SK-N-SH (cell line): Measurements from ENCODE around the gene GAS7. TPM values are rescaled to one million over a fixed set of nuclear protein-coding genes. Genes with fewer than 3 reads are reported as not detected.

Experiments used
- CTCF ChIA-PET: fragments of 300-600, 350-600 bp; formaldehyde crosslinking; extraction: SDS; loops from one replicate; lab custom pipeline; 2021; lab: Yijun Ruan, JAX
- POLR2A ChIA-PET: fragments of 350-600 bp; sonication (Branson Sonifier 250); formaldehyde crosslinking; extraction: SDS; loops from one replicate; lab custom pipeline; 2020; ENCODE audit warnings: antibody characterized with exemption, inconsistent platforms; lab: Yijun Ruan, JAX
- DNase-seq: peaks from one replicate; pipeline ENCODE4 v3.0.0; 2012
- H2AFZ ChIP-seq: fragments of 200-600 bp; sonication (generic); 2 replicates; pipeline ENCODE4 v1.8.1; 2016; ENCODE audit warnings: antibody characterized with exemption, mild to moderate bottlenecking, low read depth
- H3F3A ChIP-seq: fragments of 200-600 bp; sonication (generic); replicated peaks from 2 replicates; pipeline ENCODE3; 2016; ENCODE audit warnings: antibody characterized with exemption, mild to moderate bottlenecking; ENCODE audit not compliant: insufficient read depth
- H3K27ac ChIP-seq, 2 experiments: fragments of 200-500 bp in 1 of 2; fragments of 200-600 bp in 1 of 2; sonication (Bioruptor generic) in 1 of 2; sonication (generic), shearing (Covaris generic) in 1 of 2; 2 replicates each; pipeline versions ENCODE4 v1.5.1 to v1.6.1; 2014 to 2016; ENCODE audit warnings: low read depth in 2 of 2, inconsistent platforms in 1 of 2, low read length in 1 of 2, mild to moderate bottlenecking in 1 of 2, mixed read lengths in 1 of 2
- H3K27me3 ChIP-seq: fragments of 200-600 bp; sonication (generic), shearing (Covaris generic); 2 replicates; pipeline ENCODE4 v1.6.1; 2016; ENCODE audit warnings: mixed run types; ENCODE audit not compliant: insufficient read depth
- H3K36me3 ChIP-seq, 2 experiments: fragments of 200-500 bp in 1 of 2; fragments of 200-600 bp in 1 of 2; sonication (Bioruptor generic) in 1 of 2; sonication (generic) in 1 of 2; replicated peaks in 1 of 2; 2 replicates each; pipeline versions ENCODE3 to v1.5.1; 2014 to 2016; ENCODE audit warnings: low read length in 1 of 2, mild to moderate bottlenecking in 1 of 2; ENCODE audit not compliant: insufficient read depth in 2 of 2, control insufficient read depth in 1 of 2
- H3K4me1 ChIP-seq, 2 experiments: fragments of 200-500 bp in 1 of 2; fragments of 200-600 bp in 1 of 2; sonication (Bioruptor generic) in 1 of 2; sonication (generic), shearing (Covaris generic) in 1 of 2; 2 replicates each; pipeline versions ENCODE4 v1.5.1 to v1.6.1; 2014 to 2016; ENCODE audit warnings: low read depth in 1 of 2, low read length in 1 of 2, mixed run types in 1 of 2; ENCODE audit not compliant: insufficient read depth in 2 of 2, control insufficient read depth in 1 of 2
- H3K4me2 ChIP-seq: fragments of 200-600 bp; sonication (generic), shearing (Covaris generic); 2 replicates; pipeline ENCODE4 v1.6.1; 2017; ENCODE audit warnings: mixed run types
- H3K4me3 ChIP-seq, 2 experiments: fragments of 200-500 bp in 1 of 2; fragments of 200-600 bp in 1 of 2; sonication (Bioruptor generic) in 1 of 2; sonication (generic), shearing (Covaris generic) in 1 of 2; 2 replicates each; pipeline versions ENCODE4 v1.5.1 to v1.8.1; 2014 to 2016; ENCODE audit warnings: low read depth in 2 of 2, inconsistent platforms in 1 of 2, low read length in 1 of 2, mild to moderate bottlenecking in 1 of 2, mixed read lengths in 1 of 2, moderate library complexity in 1 of 2
- H3K79me2 ChIP-seq: fragments of 200-600 bp; sonication (generic); 2 replicates; pipeline ENCODE4 v1.8.1; 2017; ENCODE audit warnings: mild to moderate bottlenecking; ENCODE audit not compliant: insufficient read depth
- H3K9ac ChIP-seq: fragments of 200-600 bp; sonication (generic); 2 replicates; pipeline ENCODE4 v1.6.1; 2017; ENCODE audit warnings: mixed run types
- H3K9me2 ChIP-seq: fragments of 200-600 bp; sonication (generic); 2 replicates; pipeline ENCODE4 v1.6.1; 2017; ENCODE audit warnings: mixed run types
- H3K9me3 ChIP-seq: fragments of 200-600 bp; sonication (generic); 2 replicates; pipeline ENCODE4 v1.6.1; 2017; ENCODE audit warnings: mixed run types, mild to moderate bottlenecking, moderate library complexity
- H4K20me1 ChIP-seq: fragments of 200-600 bp; sonication (generic); 2 replicates; pipeline ENCODE4 v1.6.1; 2017; ENCODE audit warnings: mild to moderate bottlenecking, mixed run types; ENCODE audit not compliant: insufficient read depth
- EP300 ChIP-seq, 2 experiments: IDR thresholded peaks; 2 replicates each; pipeline versions ENCODE4 v1.4.0 to v1.6.1; 2012; ENCODE audit warnings: borderline replicate concordance in 1 of 2, low read depth in 1 of 2, low read length in 1 of 2
- FOXM1 ChIP-seq: IDR thresholded peaks from 2 replicates; pipeline ENCODE4 v1.4.0; 2012; ENCODE audit warnings: low read depth, mild to moderate bottlenecking
- GABPA ChIP-seq: IDR thresholded peaks from 2 replicates; pipeline ENCODE4 v1.4.0; 2012; ENCODE audit warnings: low read depth, mild to moderate bottlenecking
- GATA2 ChIP-seq: sonication (generic); formaldehyde crosslinking; IDR thresholded peaks from 2 replicates; pipeline ENCODE4 v1.5.0; 2020; ENCODE audit warnings: mild to moderate bottlenecking, missing genetic modification reagents
- JUND ChIP-seq: IDR thresholded peaks from 2 replicates; pipeline ENCODE4 v1.4.0; 2012
- MEF2A ChIP-seq: IDR thresholded peaks from 2 replicates; pipeline ENCODE4 v1.4.0; 2012; ENCODE audit warnings: low read depth, borderline replicate concordance
- MXI1 ChIP-seq: IDR thresholded peaks from 2 replicates; pipeline ENCODE4 v1.6.1; 2012; ENCODE audit warnings: mild to moderate bottlenecking, low read depth, low read length, improper control_type of control experiment
- NFIC ChIP-seq: IDR thresholded peaks from 2 replicates; pipeline ENCODE4 v1.4.0; 2012; ENCODE audit warnings: borderline replicate concordance
- NRF1 ChIP-seq: IDR thresholded peaks from 2 replicates; pipeline ENCODE4 v1.6.1; 2012; ENCODE audit warnings: low read depth, mild to moderate bottlenecking, low read length
- SIN3A ChIP-seq: IDR thresholded peaks from 2 replicates; pipeline ENCODE4 v1.6.1; 2012; ENCODE audit warnings: low read depth, mild to moderate bottlenecking, low read length, moderate library complexity, borderline replicate concordance
- TEAD4 ChIP-seq: IDR thresholded peaks from 2 replicates; pipeline ENCODE4 v1.4.0; 2012; ENCODE audit warnings: mild to moderate bottlenecking, borderline replicate concordance; ENCODE audit not compliant: insufficient read depth
- YY1 ChIP-seq: IDR thresholded peaks from 2 replicates; pipeline ENCODE4 v1.4.0; 2012; ENCODE audit warnings: low read depth, mild to moderate bottlenecking
- WGBS: methylation state at CpG from one replicate; pipeline ENCODE4 v1.1.6; 2017; ENCODE audit warnings: low lambda C conversion rate; 5-methylcytosine and 5-hydroxymethylcytosine counted together
- polyA plus RNA-seq, 3 experiments: library from polyadenylated mRNA; depleted of rRNA; stranded (reverse); fragments of >200 nt; gene quantifications; 2 replicates each; pipeline ENCODE4 v1.2.3, GENCODE V29; 2012
- TF ChIP-seq, protein P1 (sequence below): IDR thresholded peaks from 2 replicates; pipeline ENCODE4 v1.4.0; 2012; ENCODE audit warnings: low read depth, borderline replicate concordance
- TF ChIP-seq, protein P2 (sequence below): fragments of 150-350 bp; IDR thresholded peaks from 2 replicates; pipeline ENCODE4 v1.6.1; 2016; ENCODE audit warnings: mild to moderate bottlenecking, low read depth, low read length
- TF ChIP-seq, protein P3 (sequence below): fragments of 200-600 bp; sonication (generic); IDR thresholded peaks from 2 replicates; pipeline ENCODE4 v1.6.1; 2017; ENCODE audit warnings: antibody characterized with exemption, mild to moderate bottlenecking, moderate library complexity
- TF ChIP-seq, protein P4 (sequence below): IDR thresholded peaks from 2 replicates; pipeline ENCODE4 v1.4.0; 2012; ENCODE audit warnings: low read depth

The GAS7 gene
- polyA plus RNA-seq, 1 of the 3 experiments (the other 2 are of a cell fraction), result 0.12 TPM

DNA sequence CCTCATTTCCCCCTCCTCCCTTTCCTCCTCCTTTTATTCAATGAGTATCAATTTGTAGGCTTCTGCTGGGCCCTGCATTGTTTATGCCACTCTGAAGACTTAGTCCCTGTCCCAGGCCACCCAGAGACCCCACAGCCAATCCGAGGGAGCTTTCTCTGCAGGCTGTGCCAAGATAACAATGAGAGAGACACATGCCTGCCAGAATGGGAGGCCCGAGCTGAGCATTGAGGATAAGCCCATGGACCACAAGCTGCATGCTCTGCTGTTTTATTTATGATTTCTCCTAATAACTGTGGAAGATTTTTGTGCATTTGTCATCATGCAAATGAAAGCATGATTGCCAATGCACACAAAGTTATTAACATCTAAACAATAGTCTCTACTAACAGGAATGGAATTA, 296.3 kb downstream of the GAS7 start:
- no peaks in the 10 kb centered on the region for H4K20me1 ChIP-seq
- CTCF ChIA-PET, result interaction anchor here (0.8 to 1.8 kb wide), 2 partner anchors 713 to 716 kb away, joined by 3 to 7 read pairs; no protein-coding TSS in a partner anchor
- no peak overlapping the region for H3K9ac ChIP-seq
- TF ChIP-seq, protein P1, sequence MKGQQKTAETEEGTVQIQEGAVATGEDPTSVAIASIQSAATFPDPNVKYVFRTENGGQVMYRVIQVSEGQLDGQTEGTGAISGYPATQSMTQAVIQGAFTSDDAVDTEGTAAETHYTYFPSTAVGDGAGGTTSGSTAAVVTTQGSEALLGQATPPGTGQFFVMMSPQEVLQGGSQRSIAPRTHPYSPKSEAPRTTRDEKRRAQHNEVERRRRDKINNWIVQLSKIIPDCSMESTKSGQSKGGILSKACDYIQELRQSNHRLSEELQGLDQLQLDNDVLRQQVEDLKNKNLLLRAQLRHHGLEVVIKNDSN, result no peak
- no peak for TF ChIP-seq GABPA
- TF ChIP-seq SIN3A, result no peak
- TF ChIP-seq FOXM1, result no peak
- TF ChIP-seq GATA2 (CRISPR knock-in tag), result no peak
- TF ChIP-seq NRF1, result no peak
- POLR2A ChIA-PET, result no interaction called here
- H3F3A ChIP-seq, result no peaks in the 10 kb centered on the region
- WGBS, result 13% methylated on average over 2 of the region's 2 CpGs
- no peak overlapping the region for H3K4me2 ChIP-seq
- H3K9me2 ChIP-seq, result no peaks in the 10 kb centered on the region
- no peaks in the 10 kb centered on the region for H3K4me1 ChIP-seq
- H3K27me3 ChIP-seq, result peaks cover 23% of the 10 kb centered on the region; the same call in 1 of the 2 replicates
- no peaks in the 10 kb centered on the region for H3K36me3 ChIP-seq
- no peak overlapping the region for H3K4me3 ChIP-seq
- H3K27ac ChIP-seq, result no peak overlapping the region
- no peak overlapping the region for H2AFZ ChIP-seq
- no peaks in the 10 kb centered on the region for H3K9me3 ChIP-seq
- no peak for DNase-seq
- no peaks in the 10 kb centered on the region for H3K79me2 ChIP-seq

DNA sequence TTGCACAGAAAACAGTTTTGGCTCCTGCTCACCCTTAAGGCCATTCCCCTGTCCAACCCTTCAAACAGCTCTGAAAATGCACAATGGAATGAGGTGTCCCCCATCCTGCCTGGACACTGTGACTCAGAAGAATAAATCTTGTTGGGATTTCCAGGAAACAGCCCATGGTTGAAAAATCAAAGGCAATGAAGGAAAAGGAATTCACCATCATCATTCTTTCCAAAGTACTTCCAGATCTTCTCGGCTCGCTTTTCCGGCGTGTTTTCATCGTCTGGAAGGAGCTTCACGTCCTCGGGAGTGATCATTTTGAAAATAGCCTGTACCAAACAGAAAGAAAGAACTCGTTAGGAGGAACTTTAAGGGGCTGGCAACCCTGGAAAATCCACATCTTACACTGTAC, 297.6 kb downstream of the GAS7 start:
- WGBS, result 19% methylated on average over 8 of the region's 8 CpGs
- CTCF ChIA-PET, result interaction anchor here (0.7 to 1.8 kb wide), 3 partner anchors 11 to 717 kb away, joined by 3 to 7 read pairs (median 3); no protein-coding TSS in a partner anchor
- H3K9me2 ChIP-seq, result no peaks in the 10 kb centered on the region
- H3K27ac ChIP-seq, result no peak overlapping the region
- H3K27me3 ChIP-seq, result peaks cover 23% of the 10 kb centered on the region; the same call in 1 of the 2 replicates
- no peaks in the 10 kb centered on the region for H3K79me2 ChIP-seq
- H3K4me3 ChIP-seq, result peak overlapping the region in 1 of 2 experiments; percentile 23; a peak in 1 of 4 replicates
- TF ChIP-seq, protein P2, sequence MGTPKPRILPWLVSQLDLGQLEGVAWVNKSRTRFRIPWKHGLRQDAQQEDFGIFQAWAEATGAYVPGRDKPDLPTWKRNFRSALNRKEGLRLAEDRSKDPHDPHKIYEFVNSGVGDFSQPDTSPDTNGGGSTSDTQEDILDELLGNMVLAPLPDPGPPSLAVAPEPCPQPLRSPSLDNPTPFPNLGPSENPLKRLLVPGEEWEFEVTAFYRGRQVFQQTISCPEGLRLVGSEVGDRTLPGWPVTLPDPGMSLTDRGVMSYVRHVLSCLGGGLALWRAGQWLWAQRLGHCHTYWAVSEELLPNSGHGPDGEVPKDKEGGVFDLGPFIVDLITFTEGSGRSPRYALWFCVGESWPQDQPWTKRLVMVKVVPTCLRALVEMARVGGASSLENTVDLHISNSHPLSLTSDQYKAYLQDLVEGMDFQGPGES, result no peak
- TF ChIP-seq NFIC (no peak), GATA2 (CRISPR knock-in tag) (no peak), MEF2A (no peak), SIN3A (no peak), NRF1 (no peak), MXI1 (no peak), EP300 (IDR thresholded peaks at IDR 0.05; ENCODE audit: borderline replicate concordance in 1 of 2, low read depth in 1 of 2, low read length in 1 of 2) (no peak), YY1 (no peak), GABPA (no peak), JUND (no peak), TEAD4 (no peak)
- TF ChIP-seq, protein P3, sequence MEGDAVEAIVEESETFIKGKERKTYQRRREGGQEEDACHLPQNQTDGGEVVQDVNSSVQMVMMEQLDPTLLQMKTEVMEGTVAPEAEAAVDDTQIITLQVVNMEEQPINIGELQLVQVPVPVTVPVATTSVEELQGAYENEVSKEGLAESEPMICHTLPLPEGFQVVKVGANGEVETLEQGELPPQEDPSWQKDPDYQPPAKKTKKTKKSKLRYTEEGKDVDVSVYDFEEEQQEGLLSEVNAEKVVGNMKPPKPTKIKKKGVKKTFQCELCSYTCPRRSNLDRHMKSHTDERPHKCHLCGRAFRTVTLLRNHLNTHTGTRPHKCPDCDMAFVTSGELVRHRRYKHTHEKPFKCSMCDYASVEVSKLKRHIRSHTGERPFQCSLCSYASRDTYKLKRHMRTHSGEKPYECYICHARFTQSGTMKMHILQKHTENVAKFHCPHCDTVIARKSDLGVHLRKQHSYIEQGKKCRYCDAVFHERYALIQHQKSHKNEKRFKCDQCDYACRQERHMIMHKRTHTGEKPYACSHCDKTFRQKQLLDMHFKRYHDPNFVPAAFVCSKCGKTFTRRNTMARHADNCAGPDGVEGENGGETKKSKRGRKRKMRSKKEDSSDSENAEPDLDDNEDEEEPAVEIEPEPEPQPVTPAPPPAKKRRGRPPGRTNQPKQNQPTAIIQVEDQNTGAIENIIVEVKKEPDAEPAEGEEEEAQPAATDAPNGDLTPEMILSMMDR, result no peak
- TF ChIP-seq, protein P4, sequence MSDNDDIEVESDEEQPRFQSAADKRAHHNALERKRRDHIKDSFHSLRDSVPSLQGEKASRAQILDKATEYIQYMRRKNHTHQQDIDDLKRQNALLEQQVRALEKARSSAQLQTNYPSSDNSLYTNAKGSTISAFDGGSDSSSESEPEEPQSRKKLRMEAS, result no peak
- TF ChIP-seq, protein P1, result no peak
- POLR2A ChIA-PET, result no interaction called here
- no peaks in the 10 kb centered on the region for H3K36me3 ChIP-seq
- H4K20me1 ChIP-seq, result no peaks in the 10 kb centered on the region
- H3F3A ChIP-seq, result no peaks in the 10 kb centered on the region
- no peak overlapping the region for H2AFZ ChIP-seq
- DNase-seq, result no peak
- no peaks in the 10 kb centered on the region for H3K4me1 ChIP-seq
- H3K9me3 ChIP-seq, result no peaks in the 10 kb centered on the region
- no peak overlapping the region for H3K9ac ChIP-seq
- H3K4me2 ChIP-seq, result peak overlapping the region; percentile 63
